Esophagus squamous epithelium (tissue), 5 donors: ENCODE data around the gene CDK1. TPM values are rescaled to one million over a fixed set of nuclear protein-coding genes. Genes with fewer than 3 reads are reported as not detected.

Source experiments
- DNase-seq: peaks from one replicate; lab custom pipeline; 2025; lab: John Stamatoyannopoulos, UW
- H3K27ac ChIP-seq, 4 donors: fragments of 200-600 bp; sonication (generic); one replicate each; pipeline ENCODE4 v1.5.1; 2016 to 2019; ENCODE audit warnings: mild to moderate bottlenecking in 1 of 4
- H3K27me3 ChIP-seq, 4 donors: fragments of 200-600 bp; sonication (generic); 1 replicate in 3 of 4; 2 replicates in 1 of 4; pipeline versions ENCODE4 v1.5.1 to v1.6.0; 2017 to 2021; ENCODE audit warnings: antibody characterized with exemption in 1 of 4
- H3K36me3 ChIP-seq, 3 donors: fragments of 200-600 bp; sonication (generic); one replicate each; pipeline ENCODE4 v1.5.1; 2016 to 2019
- H3K4me1 ChIP-seq, 3 donors: fragments of 200-600 bp; sonication (generic); one replicate each; pipeline ENCODE4 v1.5.1; 2017 to 2019
- H3K4me3 ChIP-seq, 4 donors: fragments of 200-600 bp; sonication (generic); 1 replicate in 3 of 4; 2 replicates in 1 of 4; pipeline ENCODE4 v1.5.1; 2016 to 2019; ENCODE audit warnings: mild to moderate bottlenecking in 2 of 4, moderate library complexity in 1 of 4
- H3K9me3 ChIP-seq, 3 donors: fragments of 200-600 bp; sonication (generic); one replicate each; pipeline ENCODE4 v1.5.1; 2016 to 2019
- CTCF ChIP-seq, 6 experiments: fragments of 450-650 bp in 4 of 6; fragments of 200-600 bp in 2 of 6; sonication (generic) in 2 of 6; IDR thresholded peaks; one replicate each; pipeline ENCODE4 v1.5.1; 2016 to 2019; ENCODE audit warnings: antibody characterized with exemption in 6 of 6, mild to moderate bottlenecking in 4 of 6, moderate library complexity in 4 of 6
- POLR2A ChIP-seq, 4 donors: fragments of 450-650 bp; IDR thresholded peaks; one replicate each; pipeline ENCODE4 v1.6.1; 2017; ENCODE audit warnings: antibody characterized with exemption in 4 of 4, mild to moderate bottlenecking in 4 of 4, moderate library complexity in 3 of 4
- WGBS, 2 donors: methylation state at CpG; one replicate each; pipeline ENCODE4 v1.1.5; 2018; 5-methylcytosine and 5-hydroxymethylcytosine counted together
- intact Hi-C: fragments of 100-400 bp; cut with DNase I; formaldehyde crosslinking; loops from one replicate; pipeline ENCODE4 v1.15.0; 2022
- total RNA-seq, 4 donors: library from RNA; depleted of rRNA; stranded (reverse); fragments of >200 nt; gene quantifications; one replicate each; pipeline ENCODE4 v1.1.0, GENCODE V29; 2016
- donor health status: DM: yes; HTN: yes; CAD: no.

CDK1 gene
- total RNA-seq, 4 donors from 2014 or later, result 10.2 to 50.4 (median 31.0) TPM

GRCh38 chr10:60842694-60843093 lies 64.4 kb downstream of the CDK1 start:
- TF ChIP-seq CTCF (IDR thresholded peaks at IDR 0.05) (no peak), POLR2A (IDR thresholded peaks at IDR 0.05) (no peak)
- intact Hi-C loops, result no loop called here
- DNase-seq, result no peak
- no peaks in the 10 kb centered on the region for H3K27me3 ChIP-seq
- no peaks in the 10 kb centered on the region for H3K9me3 ChIP-seq
- no peaks in the 10 kb centered on the region for H3K4me1 ChIP-seq
- H3K36me3 ChIP-seq, result no peaks in the 10 kb centered on the region
- no peak overlapping the region for H3K27ac ChIP-seq
- no peak overlapping the region for H3K4me3 ChIP-seq
- 65 to 95% methylated on average over 1 of the region's 1 CpG for WGBS, 2 donors

Other genes with a start within 250 kb of the CDK1 start
- 1 to 10 TPM in 2 of 4 donors, under 1 TPM in 2; 0.11 to 3.4 (median 1.4) TPM for gene RHOBTB1, start 165.7 kb downstream of the CDK1 start, total RNA-seq